Upper lobe of right lung (tissue), 1 donor: ENCODE measurements around the gene LMAN2L. TPM values are rescaled to one million over a fixed set of nuclear protein-coding genes. Genes with fewer than 3 reads are reported as not detected.
"Not testable (repeated sequence)": the region's sequence is repeated elsewhere in the genome, so short reads cannot be mapped to it uniquely, and the experiment has no call there.

Experiments used
- ATAC-seq: fragments of 200-7000 bp; cut with Tn5 transposase; one replicate; pipeline ENCODE4 v1.9.1; 2020; ENCODE audit warnings: mild to moderate bottlenecking, moderate library complexity
- DNase-seq: peaks from one replicate; pipeline ENCODE4 v3.0.0-alpha.2; 2020
- H3K27ac ChIP-seq: fragments of 200-600 bp; one replicate; pipeline ENCODE4 v1.8.0; 2022
- H3K27me3 ChIP-seq: fragments of 200-600 bp; one replicate; pipeline ENCODE4 v1.8.0; 2022; ENCODE audit warnings: mild to moderate bottlenecking
- H3K36me3 ChIP-seq: fragments of 200-600 bp; one replicate; pipeline ENCODE4 v1.8.0; 2022
- H3K4me1 ChIP-seq: fragments of 200-600 bp; one replicate; pipeline ENCODE4 v1.8.0; 2022
- H3K4me3 ChIP-seq: fragments of 200-600 bp; one replicate; pipeline ENCODE4 v1.8.0; 2022; ENCODE audit warnings: mild to moderate bottlenecking
- H3K9me3 ChIP-seq: fragments of 200-600 bp; one replicate; pipeline ENCODE4 v1.8.0; 2022
- CTCF ChIP-seq: fragments of 200-600 bp; IDR thresholded peaks from one replicate; pipeline ENCODE4 v1.8.0; 2022; ENCODE audit warnings: antibody characterized with exemption
- intact Hi-C: fragments of 100-400 bp; cut with DNase I; formaldehyde crosslinking; loops from one replicate; pipeline ENCODE4 v1.11.0; 2022
- total RNA-seq: library from RNA; stranded (reverse); fragmentation: NEBNext Ultra II Directional; extraction: Animal tissue kit (Norgen Biotek cat#: 25700); gene quantifications from one replicate; pipeline ENCODE4 v1.2.1, GENCODE V29; 2021
- donor health status: DM: no; HTN: yes; CAD: no; lungs with severe emphysema.

LMAN2L gene
- total RNA-seq, 1 donor from 2014 or later = 16.5 TPM

DNA sequence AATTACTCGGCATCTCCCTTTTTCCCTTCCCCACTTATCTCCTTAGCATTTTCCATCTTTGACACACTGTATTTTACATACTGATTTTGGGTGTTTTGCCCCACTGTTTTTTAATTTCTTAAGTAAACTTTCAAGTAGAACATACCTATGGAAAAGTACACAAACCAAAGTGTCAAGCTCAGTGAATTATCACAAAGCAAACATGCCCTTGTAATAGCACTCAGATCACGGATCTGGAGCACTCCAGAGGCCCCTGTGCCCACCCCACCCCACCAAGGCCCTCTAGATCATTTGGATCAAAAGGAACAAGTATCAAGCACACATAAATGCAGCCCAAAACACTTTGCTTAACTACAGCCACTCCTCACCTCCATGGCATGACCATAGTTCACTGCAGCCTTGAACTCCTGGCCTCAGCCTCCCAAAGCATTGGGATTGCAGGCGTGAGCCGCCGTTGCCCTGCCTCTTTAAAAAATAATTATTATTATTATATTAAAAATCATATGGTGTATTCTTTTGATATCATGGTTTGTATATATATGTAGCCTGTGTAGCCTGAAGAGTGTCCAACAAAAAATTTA lies 59.2 kb downstream of the LMAN2L start:
- no peak overlapping the region for H3K4me3 ChIP-seq
- H3K36me3 ChIP-seq = no peaks in the 10 kb centered on the region
- H3K27ac ChIP-seq = peak overlapping the region; percentile 7
- no peak for TF ChIP-seq CTCF
- H3K27me3 ChIP-seq = no peaks in the 10 kb centered on the region
- DNase-seq (no peak), ATAC-seq (peak; percentile 73)
- no peaks in the 10 kb centered on the region for H3K9me3 ChIP-seq
- peaks cover 5% of the 10 kb centered on the region for H3K4me1 ChIP-seq
- intact Hi-C loops = no loop called here

- Histone ChIP-seq H3K4me1 (no peaks in the 10 kb centered on the region), H3K9me3 (no peaks in the 10 kb centered on the region), H3K4me3 (no peak overlapping the region), H3K27ac (peak overlapping the region; percentile 7), H3K36me3 (no peaks in the 10 kb centered on the region), H3K27me3 (no peaks in the 10 kb centered on the region)
- no peak for TF ChIP-seq CTCF
- intact Hi-C loops = no loop called here
- peak; percentile 66 for ATAC-seq
- DNase-seq = no peak
These were observed 60.0 kb downstream of the LMAN2L start for GRCh38 chr2:96679848-96680247.

- H3K27me3 ChIP-seq = no peaks in the 10 kb centered on the region
- H3K4me3 ChIP-seq = no peak overlapping the region
- peaks cover 10% of the 10 kb centered on the region for H3K4me1 ChIP-seq
- H3K27ac ChIP-seq = no peak overlapping the region
- ATAC-seq (no peak), DNase-seq (peak; percentile 4)
- no peaks in the 10 kb centered on the region for H3K9me3 ChIP-seq
- intact Hi-C loops = no loop called here
- TF ChIP-seq CTCF = no peak
- no peaks in the 10 kb centered on the region for H3K36me3 ChIP-seq
These were observed 70.2 kb downstream of the LMAN2L start for GRCh38 chr2:96669539-96670215.

GRCh38 chr2:96668771-96669170 lies 71.1 kb downstream of the LMAN2L start:
- intact Hi-C loops = no loop called here
- Histone ChIP-seq H3K36me3 (no peaks in the 10 kb centered on the region), H3K4me1 (peaks cover 10% of the 10 kb centered on the region), H3K4me3 (no peak overlapping the region), H3K27me3 (no peaks in the 10 kb centered on the region), H3K27ac (no peak overlapping the region), H3K9me3 (no peaks in the 10 kb centered on the region)
- no peak for ATAC-seq
- no peak for DNase-seq
- no peak for TF ChIP-seq CTCF

DNA sequence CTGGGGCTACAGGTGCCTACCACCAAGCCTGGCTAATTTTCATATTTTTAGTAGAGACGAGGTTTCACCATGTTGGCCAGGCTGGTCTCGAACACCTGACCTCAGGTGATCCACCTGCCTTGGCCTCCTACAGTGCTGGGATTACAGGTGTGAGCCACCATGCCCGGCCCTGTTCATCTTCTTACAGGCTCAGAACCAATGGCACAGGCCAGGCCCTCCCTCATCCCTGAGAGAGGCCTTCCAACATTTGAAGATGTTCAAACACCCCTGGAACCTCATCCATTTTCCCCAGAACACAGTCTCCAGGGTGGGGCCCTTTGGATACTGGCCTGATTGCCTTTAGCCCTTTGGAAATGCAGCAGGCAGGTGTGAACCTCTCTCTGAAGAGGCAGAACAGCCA lies 74.1 kb downstream of the LMAN2L start:
- H3K4me3 ChIP-seq, H3K9me3 ChIP-seq, intact Hi-C loops, H3K27me3 ChIP-seq, H3K4me1 ChIP-seq, DNase-seq, H3K36me3 ChIP-seq, ATAC-seq: not testable (repeated sequence)
- peak overlapping the region; percentile 66 for H3K27ac ChIP-seq

- Histone ChIP-seq H3K4me1 (peaks cover 10% of the 10 kb centered on the region), H3K27me3 (no peaks in the 10 kb centered on the region), H3K36me3 (no peaks in the 10 kb centered on the region), H3K9me3 (no peaks in the 10 kb centered on the region), H3K4me3 (no peak overlapping the region), H3K27ac (peak overlapping the region; percentile 66)
- DNase-seq = no peak
- intact Hi-C loops = no loop called here
- peak; percentile 92 for ATAC-seq
- TF ChIP-seq CTCF = no peak
These were observed 74.7 kb downstream of the LMAN2L start for GRCh38 chr2:96665083-96665569.
